Measurements from ENCODE around the gene ST8SIA5. TPM values are rescaled to one million over a fixed set of nuclear protein-coding genes. Genes with fewer than 3 reads are reported as not detected.

ST8SIA5 gene
- total RNA-seq, 1 donor from 2014 or later: 1.5 TPM

DNA sequence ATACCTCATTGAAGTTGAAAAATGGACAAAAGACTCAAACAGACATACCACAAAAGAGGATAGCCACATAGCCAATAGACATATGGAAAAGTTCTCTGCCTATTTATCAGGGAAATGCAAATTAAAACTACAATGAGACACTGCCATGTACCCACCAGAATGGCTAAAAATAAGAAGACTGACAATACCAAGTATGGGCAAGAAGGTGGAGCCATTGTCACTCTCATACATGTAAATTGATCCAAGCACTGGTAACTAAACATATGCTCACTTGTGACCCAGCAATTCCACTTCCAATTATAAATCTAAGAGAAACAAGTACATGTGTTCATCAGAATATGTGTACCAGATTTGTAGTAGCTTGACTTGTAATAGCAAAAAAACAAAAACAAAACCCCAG lies 104.5 kb downstream of the ST8SIA5 start:
- intact Hi-C loops (cut with DNase I): no loop called here
- no peak for ATAC-seq (ENCODE audit: poor library complexity)
- no peak for DNase-seq

- intact Hi-C loops (cut with DNase I): no loop called here
- DNase-seq (no peak), ATAC-seq (ENCODE audit: poor library complexity) (no peak)
Observed at GRCh38 chr18:46650681-46651080, 106.2 kb downstream of the ST8SIA5 start.

DNA sequence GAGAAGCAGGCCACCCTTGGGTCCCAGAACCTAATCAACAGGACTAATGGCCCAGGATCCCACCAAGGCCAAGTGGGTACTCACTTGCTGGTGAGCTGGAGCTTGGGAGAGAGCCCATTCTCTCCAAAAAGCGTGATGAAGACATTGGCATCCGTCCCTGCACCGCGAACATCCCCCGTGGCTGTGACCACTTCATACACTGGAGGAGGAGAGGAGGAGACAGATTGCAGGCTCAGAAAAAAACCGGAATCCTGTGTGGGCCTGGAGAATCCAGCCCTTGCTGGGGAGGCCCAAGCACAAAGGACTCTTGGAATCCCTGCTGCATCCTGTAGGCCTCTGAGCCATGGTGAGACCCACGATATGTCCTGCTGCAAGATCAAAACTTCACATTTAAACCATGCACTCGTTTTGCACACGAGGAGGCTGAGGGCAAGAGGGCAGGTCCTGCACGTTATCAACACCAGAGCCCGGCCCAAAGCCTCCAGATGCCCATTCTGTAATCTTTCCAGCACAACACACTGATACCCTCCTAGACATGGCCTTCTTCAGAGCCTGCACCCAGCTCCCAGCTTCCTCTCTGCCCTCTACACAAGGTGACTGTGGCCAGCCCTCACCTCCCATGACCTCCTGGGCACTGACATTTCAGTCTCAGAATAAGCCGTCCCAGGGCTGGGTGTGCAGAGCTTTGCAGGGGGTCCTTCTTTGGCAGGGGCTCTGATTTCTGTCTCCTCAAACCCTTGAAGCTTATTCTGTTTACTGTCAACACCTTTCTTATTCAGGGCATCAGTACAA lies 107.6 kb downstream of the ST8SIA5 start:
- ATAC-seq (ENCODE audit: poor library complexity) (peak; percentile 71), DNase-seq (no peak)
- intact Hi-C loops (cut with DNase I): no loop called here

- intact Hi-C loops (cut with DNase I): no loop called here
- ATAC-seq (ENCODE audit: poor library complexity) (no peak), DNase-seq (no peak)
Observed at GRCh38 chr18:46646468-46646867, 110.4 kb downstream of the ST8SIA5 start.

DNA sequence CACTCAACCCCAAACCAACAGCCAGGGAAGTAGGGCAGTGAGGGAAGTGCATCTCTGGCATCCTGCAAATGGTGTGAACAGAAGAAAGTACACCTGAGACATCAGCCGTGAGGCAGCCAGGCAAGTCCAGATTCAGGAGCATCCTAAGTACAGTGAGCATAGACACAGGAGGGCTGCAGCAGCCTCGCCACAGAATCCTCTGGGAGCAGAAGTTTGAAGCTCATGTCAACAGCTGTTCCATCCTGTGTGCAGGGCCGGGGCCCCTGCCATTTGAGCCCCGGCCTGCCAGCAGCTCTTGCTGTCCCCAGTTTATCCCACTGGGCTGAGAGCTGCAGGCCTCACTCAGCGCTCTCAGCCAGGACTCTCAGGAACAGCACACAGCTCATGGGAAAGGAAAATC lies 114.3 kb downstream of the ST8SIA5 start:
- intact Hi-C loops (cut with DNase I): no loop called here
- DNase-seq (no peak), ATAC-seq (ENCODE audit: poor library complexity) (no peak)

GRCh38 chr18:46641917-46642316 lies 114.9 kb downstream of the ST8SIA5 start:
- intact Hi-C loops (cut with DNase I): no loop called here
- ATAC-seq (ENCODE audit: poor library complexity) (no peak), DNase-seq (no peak)

- ATAC-seq (ENCODE audit: poor library complexity) (no peak), DNase-seq (no peak)
- intact Hi-C loops (cut with DNase I): no loop called here
Observed at GRCh38 chr18:46639386-46639785, 117.5 kb downstream of the ST8SIA5 start.

- intact Hi-C loops (cut with DNase I): no loop called here
- ATAC-seq (ENCODE audit: poor library complexity): no peak
- DNase-seq: no peak
Observed at GRCh38 chr18:46636040-46636630, 120.7 kb downstream of the ST8SIA5 start.

DNA sequence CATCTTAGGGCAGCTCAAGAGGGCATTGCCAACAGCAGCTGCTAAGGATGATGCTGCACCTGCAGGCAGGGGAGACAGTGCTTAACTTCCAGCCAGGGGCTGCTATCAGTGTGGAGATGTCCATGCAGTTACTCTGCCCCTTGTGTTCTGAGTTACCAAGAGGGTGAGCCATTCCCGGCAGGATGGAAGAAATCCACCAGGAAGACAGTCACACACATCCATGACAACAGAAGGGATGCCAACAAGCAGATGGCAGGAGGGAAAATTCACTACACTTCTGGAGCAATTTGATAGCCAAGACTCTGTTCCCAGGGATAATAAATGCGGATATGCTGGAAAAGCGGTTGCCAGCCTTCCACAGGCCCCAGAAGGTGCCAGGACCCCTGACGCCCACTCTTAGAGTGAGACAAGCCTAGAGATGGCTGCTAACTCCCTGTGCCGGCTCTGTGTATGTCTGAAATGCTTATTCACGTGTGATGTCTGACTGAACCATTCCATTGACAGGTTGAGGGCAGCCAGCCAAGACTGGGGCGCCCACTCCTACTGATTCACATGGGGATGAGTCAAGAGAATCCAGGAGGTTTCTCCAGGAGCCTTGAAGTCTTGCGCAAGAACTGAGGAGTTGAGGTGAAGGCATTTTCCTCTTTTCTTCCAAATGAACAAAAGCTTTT lies 124.3 kb downstream of the ST8SIA5 start:
- intact Hi-C loops (cut with DNase I): no loop called here
- DNase-seq (no peak), ATAC-seq (ENCODE audit: poor library complexity) (no peak)

DNA sequence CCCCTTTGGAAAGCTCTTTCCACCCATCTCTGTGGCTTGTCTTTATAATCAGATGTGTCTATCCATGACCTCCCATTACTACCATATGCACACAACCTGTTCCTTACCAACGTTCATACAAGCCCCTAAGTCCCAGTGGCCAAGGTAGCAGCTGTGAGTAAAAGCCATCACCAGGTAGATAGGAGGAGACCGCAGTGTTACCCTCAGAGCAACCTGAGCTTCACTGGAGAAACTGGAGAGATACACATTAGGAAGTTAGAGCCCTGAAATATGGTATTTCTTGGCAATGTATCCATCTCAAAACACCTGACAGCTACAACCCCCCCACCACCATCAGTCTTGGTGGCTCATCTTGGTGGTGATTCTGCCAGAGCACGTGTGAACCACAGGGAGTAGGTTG lies 125.9 kb downstream of the ST8SIA5 start:
- DNase-seq (no peak), ATAC-seq (ENCODE audit: poor library complexity) (no peak)
- intact Hi-C loops (cut with DNase I): no loop called here

DNA sequence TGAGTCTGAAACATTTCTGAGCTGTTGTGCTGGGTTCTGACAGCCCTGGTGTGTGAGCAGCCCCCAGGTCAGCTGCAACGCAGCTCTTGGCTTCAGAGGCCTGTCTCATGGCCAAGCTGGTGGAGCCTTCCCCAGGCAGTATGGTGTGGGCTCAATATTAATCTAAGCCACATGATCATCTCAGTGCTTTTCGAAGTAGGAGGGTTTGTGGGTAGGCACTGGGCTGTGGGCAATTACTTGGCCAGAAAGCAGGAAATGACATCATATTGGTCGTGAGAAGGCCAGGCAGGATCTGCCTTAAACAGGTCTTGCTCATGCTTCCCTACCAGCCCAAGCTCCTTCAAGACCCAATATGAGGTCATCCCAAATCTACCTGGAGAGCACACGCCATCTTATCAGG lies 126.7 kb downstream of the ST8SIA5 start:
- intact Hi-C loops (cut with DNase I): no loop called here
- DNase-seq (no peak), ATAC-seq (ENCODE audit: poor library complexity) (no peak)

GRCh38 chr18:46629361-46629760 lies 127.5 kb downstream of the ST8SIA5 start:
- intact Hi-C loops (cut with DNase I): no loop called here
- DNase-seq: no peak

DNA sequence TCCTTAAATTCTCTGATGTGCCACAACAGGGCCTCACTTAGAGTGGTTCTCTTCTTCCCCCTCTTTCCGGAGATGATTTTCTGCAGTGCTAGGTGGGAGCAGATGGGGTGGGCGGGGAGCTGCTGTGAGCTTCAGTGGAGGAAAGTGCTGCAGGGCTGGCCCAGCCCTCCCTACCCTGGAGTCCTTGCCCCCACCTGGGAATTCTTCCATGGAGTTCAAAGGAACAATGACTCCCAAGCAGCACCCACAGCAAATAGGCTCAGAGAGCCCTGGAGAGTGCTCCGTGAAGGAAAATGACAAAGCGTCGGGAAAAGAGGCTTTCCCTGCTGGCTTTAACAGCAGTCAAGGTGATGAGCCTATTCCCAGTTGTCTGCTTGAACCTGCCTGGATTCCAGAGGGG lies 128.6 kb downstream of the ST8SIA5 start:
- DNase-seq: no peak
- intact Hi-C loops (cut with DNase I): no loop called here
- ATAC-seq (ENCODE audit: poor library complexity): no peak

More at GRCh38 chr18:46629361-46629760, 127.5 kb downstream of the ST8SIA5 start:
- no peak for ATAC-seq (ENCODE audit: poor library complexity)

- intact Hi-C loops (cut with DNase I): no loop called here
- DNase-seq (no peak), ATAC-seq (ENCODE audit: poor library complexity) (no peak)
Observed at GRCh38 chr18:46627136-46627535, 129.7 kb downstream of the ST8SIA5 start.

- intact Hi-C loops (cut with DNase I): no loop called here
- DNase-seq: no peak
- ATAC-seq (ENCODE audit: poor library complexity): no peak
Observed at GRCh38 chr18:46625069-46625468, 131.8 kb downstream of the ST8SIA5 start.

- DNase-seq (no peak), ATAC-seq (ENCODE audit: poor library complexity) (no peak)
- intact Hi-C loops (cut with DNase I): no loop called here
Observed at GRCh38 chr18:46624127-46624526, 132.7 kb downstream of the ST8SIA5 start.

DNA sequence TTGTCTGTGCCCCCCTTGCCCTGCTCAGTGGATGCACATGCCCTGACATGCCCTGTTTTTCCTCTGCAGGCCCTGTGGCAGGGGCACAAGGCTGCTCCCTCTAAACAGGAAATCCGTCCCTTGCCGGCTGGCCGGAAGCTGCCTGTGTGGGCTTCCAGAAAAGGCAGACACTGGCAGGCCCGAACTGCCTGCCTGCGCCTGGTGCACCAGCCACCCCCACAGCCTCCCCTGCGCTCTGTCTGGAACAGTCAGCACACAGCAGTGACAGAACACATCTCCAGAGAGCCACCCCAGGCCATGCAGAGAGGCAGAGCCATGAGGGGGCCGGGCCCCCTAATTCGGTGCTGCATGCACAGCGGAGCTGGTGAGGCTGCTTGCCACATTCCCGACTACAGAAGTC lies 133.3 kb downstream of the ST8SIA5 start:
- DNase-seq (no peak), ATAC-seq (ENCODE audit: poor library complexity) (no peak)
- intact Hi-C loops (cut with DNase I): no loop called here

DNA sequence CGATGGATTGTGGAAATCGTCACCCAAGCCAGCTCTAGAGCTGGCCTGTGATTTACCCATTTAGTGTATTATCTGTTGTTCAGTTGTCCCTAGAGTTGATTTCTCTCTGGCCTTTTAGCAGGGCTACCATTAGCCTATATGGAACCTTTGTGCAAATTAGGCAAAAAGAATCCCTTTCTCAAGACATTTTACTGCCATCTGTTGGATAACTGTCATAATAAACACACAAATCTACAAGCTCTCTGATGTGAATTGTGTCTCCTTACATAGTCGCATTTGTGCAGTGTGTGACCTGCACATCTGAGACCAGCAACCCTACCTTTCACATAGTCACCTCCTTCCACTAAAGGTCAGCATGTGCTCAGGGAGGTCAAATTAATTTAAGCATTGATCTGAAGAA lies 133.9 kb downstream of the ST8SIA5 start:
- intact Hi-C loops (cut with DNase I): no loop called here
- DNase-seq: no peak
- ATAC-seq (ENCODE audit: poor library complexity): no peak

- no peak for ATAC-seq (ENCODE audit: poor library complexity)
- no peak for DNase-seq
- intact Hi-C loops (cut with DNase I): no loop called here
Observed at GRCh38 chr18:46622451-46622850, 134.4 kb downstream of the ST8SIA5 start.

DNA sequence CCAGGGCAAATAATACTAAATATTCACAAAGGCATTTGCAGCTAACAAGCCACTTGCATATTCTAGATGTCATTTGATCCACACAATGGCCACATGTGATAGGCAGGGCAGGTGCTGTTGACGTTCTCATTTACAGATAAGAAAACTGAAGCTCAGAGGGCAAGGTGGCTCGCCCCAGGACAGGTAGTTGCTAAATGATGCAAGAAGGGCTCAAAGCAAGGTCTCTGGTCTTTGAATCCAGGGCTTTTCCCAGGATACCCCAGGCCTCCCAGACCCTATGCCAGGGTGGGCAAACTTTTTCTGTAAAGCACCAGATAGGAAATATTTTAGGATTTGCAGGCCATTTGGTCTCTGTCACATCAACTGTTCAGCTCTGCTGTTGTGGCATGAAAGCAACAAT lies 135.0 kb downstream of the ST8SIA5 start:
- ATAC-seq (ENCODE audit: poor library complexity) (no peak), DNase-seq (no peak)
- intact Hi-C loops (cut with DNase I): no loop called here

Data from Right ventricle myocardium superior (tissue), 1 donor.